Left ventricle myocardium inferior (tissue), 1 donor: ENCODE measurements around the gene IQSEC2. TPM values are rescaled to one million over a fixed set of nuclear protein-coding genes. Genes with fewer than 3 reads are reported as not detected.

Experiments used
- DNase-seq: peaks from one replicate; pipeline ENCODE4 v3.0.0-alpha.2; 2020
- H3K27ac ChIP-seq: fragments of 200-600 bp; replicated peaks from 2 replicates; pipeline ENCODE4 v1.8.0; 2021
- H3K27me3 ChIP-seq: fragments of 200-600 bp; 2 replicates; pipeline ENCODE4 v1.8.0; 2021; ENCODE audit warnings: low read depth
- H3K36me3 ChIP-seq: fragments of 200-600 bp; 2 replicates; pipeline ENCODE4 v1.8.0; 2021
- H3K4me1 ChIP-seq: fragments of 200-600 bp; 2 replicates; pipeline ENCODE4 v1.8.0; 2021
- H3K4me3 ChIP-seq: fragments of 200-600 bp; 2 replicates; pipeline ENCODE4 v1.8.0; 2021; ENCODE audit warnings: mild to moderate bottlenecking, moderate library complexity
- H3K9me3 ChIP-seq: fragments of 200-600 bp; replicated peaks from 2 replicates; pipeline ENCODE4 v1.8.0; 2021
- intact Hi-C: fragments of 100-400 bp; cut with micrococcal nuclease; formaldehyde crosslinking; loops from one replicate; pipeline ENCODE4 v1.11.0; 2022
- total RNA-seq: library from RNA; stranded (reverse); fragmentation: NEBNext Ultra II Directional; extraction: Animal tissue kit (Norgen Biotek cat#: 25700); gene quantifications from one replicate; pipeline ENCODE4 v1.2.1, GENCODE V29; 2021
- TF ChIP-seq, protein P1 (sequence below): fragments of 200-600 bp; IDR thresholded peaks from 2 replicates; pipeline ENCODE4 v1.8.0; 2021; ENCODE audit warnings: antibody characterized with exemption, mild to moderate bottlenecking, borderline replicate concordance
- donor health status: DM: no; HTN: yes; CAD: no; lungs with severe emphysema.

Gene IQSEC2
- total RNA-seq, 1 donor from 2014 or later, result 17.1 TPM

DNA sequence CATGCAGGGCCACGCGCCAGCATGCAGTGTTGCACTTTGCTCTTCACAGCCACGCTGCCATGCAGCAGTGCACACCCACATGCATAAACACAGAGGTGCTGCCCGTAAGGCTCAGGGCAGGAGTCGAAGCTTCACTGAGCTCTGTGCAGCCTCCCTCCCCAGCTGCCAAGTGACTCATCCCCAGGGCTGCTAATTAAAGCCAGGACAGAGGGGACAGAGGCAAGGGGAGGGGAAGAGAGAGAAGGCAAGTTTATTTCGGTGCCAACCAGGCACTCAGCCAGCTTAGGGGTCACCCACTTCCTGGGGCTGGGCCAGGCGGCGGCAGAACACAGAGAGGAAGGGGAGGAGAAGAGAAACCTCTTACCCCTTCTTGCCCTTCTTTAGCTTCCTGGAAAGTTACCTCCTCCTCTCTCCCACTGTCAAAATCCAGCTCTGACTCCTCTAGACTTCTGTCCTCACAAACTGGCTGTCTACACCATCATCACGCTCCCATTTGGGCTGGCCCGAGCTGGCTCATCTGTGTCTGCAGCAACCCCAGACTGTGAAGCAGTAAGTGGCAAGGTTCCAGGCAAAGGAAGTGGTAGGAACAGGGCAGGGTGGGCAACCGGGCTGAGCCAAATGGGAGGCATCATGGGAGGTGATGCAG is 6.2 kb upstream of the IQSEC2 start:
- Histone ChIP-seq H3K4me3 (peak overlapping the region; percentile 42), H3K9me3 (no peaks in the 10 kb centered on the region)
- intact Hi-C loops, result no loop called here

DNA sequence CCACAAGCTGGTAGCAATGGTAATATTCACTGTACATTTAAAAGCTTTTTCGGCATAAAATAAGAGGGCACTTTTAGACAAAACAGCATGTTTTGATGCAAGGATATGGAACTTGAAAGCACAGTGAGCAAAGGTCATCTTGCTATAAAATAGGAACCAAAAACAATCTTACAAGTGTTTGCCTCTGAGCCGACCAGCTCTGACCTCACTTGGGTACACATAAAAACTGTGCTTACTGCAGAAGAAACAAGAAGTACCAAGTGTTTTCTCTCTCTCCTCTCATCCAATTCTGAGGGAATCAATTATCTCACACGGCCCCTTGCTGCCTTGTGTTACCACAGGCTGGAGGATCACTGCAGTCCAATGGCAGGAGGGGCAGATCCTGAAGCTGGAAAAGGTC is 4.8 kb upstream of the IQSEC2 start:
- no peak for DNase-seq
- Histone ChIP-seq H3K27me3 (no peaks in the 10 kb centered on the region), H3K4me1 (peaks cover 65% of the 10 kb centered on the region), H3K36me3 (no peaks in the 10 kb centered on the region), H3K27ac (peak overlapping the region; percentile 84), H3K9me3 (no peaks in the 10 kb centered on the region), H3K4me3 (no peak overlapping the region)
- intact Hi-C loops, result no loop called here
- TF ChIP-seq, protein P1, sequence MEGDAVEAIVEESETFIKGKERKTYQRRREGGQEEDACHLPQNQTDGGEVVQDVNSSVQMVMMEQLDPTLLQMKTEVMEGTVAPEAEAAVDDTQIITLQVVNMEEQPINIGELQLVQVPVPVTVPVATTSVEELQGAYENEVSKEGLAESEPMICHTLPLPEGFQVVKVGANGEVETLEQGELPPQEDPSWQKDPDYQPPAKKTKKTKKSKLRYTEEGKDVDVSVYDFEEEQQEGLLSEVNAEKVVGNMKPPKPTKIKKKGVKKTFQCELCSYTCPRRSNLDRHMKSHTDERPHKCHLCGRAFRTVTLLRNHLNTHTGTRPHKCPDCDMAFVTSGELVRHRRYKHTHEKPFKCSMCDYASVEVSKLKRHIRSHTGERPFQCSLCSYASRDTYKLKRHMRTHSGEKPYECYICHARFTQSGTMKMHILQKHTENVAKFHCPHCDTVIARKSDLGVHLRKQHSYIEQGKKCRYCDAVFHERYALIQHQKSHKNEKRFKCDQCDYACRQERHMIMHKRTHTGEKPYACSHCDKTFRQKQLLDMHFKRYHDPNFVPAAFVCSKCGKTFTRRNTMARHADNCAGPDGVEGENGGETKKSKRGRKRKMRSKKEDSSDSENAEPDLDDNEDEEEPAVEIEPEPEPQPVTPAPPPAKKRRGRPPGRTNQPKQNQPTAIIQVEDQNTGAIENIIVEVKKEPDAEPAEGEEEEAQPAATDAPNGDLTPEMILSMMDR, result no peak

More for the DNA sequence above, 6.2 kb upstream of the IQSEC2 start:
- H3K36me3 ChIP-seq, result no peaks in the 10 kb centered on the region
- H3K4me1 ChIP-seq, result peaks cover 52% of the 10 kb centered on the region
- H3K27me3 ChIP-seq, result no peaks in the 10 kb centered on the region
- TF ChIP-seq, protein P1, result no peak
- peak overlapping the region; percentile 84 for H3K27ac ChIP-seq
- peak; percentile 69 for DNase-seq

DNA sequence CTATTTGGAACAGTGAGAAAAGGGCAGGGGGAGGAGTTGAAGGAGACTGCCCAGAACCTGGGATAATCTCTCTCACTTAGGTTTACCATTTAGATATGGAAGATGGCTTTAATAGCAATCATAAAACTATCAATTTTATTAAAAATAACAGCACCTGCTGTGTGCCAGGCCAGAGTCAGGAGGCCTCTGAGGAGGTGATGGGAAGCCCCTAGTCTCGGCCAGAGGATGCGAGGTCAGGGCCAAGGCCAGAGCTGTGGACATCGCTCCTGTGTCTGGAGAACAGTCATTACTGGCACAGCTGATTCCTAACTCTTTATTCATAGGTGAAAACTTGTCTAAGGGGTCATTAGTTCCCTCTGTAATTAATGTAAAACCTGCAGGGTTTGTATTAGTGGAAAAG is 4.2 kb upstream of the IQSEC2 start:
- Histone ChIP-seq H3K36me3 (no peaks in the 10 kb centered on the region), H3K27ac (no peak overlapping the region), H3K9me3 (no peaks in the 10 kb centered on the region), H3K4me3 (no peak overlapping the region), H3K4me1 (peaks cover 71% of the 10 kb centered on the region), H3K27me3 (no peaks in the 10 kb centered on the region)
- no peak for DNase-seq
- TF ChIP-seq, protein P1, result no peak
- intact Hi-C loops, result no loop called here

DNA sequence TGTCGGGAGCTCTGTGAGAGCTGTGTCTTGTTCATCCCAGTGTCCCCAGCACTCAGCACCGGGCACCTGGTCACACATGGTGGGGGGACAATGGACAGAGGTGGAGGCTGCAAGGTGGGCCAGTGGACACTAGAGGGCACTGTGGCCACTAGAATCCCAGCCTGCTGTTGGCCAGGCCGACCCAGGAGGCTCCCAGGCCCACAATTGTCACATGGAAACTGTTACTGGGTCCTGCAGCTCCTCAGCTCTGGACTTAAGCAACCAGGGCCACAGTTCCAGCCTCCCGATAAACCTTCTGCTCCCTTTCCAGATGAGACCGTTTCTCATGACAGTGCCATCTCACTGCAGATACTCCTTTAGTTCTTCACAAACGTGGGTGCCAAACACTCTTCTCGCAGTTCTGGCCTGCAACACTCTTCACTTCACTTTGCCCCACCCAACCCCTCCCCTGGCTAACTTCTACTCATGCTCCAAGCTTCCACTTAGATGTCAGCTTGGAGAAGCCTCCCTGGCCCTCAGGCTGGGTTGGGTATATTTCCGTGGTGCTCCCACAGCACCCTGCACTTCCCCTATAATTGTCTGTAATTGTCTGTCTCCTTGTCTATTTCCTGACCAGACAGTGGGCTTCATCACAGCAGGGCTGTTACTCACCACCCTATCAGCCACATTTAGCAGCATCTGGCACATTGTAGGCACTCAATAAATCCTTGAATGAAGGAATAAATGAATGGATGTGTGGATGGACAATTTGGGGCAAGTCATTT is 3.5 kb upstream of the IQSEC2 start:
- TF ChIP-seq, protein P1, result peak; percentile 80
- H3K27me3 ChIP-seq, result no peaks in the 10 kb centered on the region
- H3K9me3 ChIP-seq, result no peaks in the 10 kb centered on the region
- no peak overlapping the region for H3K4me3 ChIP-seq
- peak; percentile 56 for DNase-seq
- no peaks in the 10 kb centered on the region for H3K36me3 ChIP-seq
- H3K27ac ChIP-seq, result peak overlapping the region; percentile 27
- intact Hi-C loops, result no loop called here
- peaks cover 72% of the 10 kb centered on the region for H3K4me1 ChIP-seq

DNA sequence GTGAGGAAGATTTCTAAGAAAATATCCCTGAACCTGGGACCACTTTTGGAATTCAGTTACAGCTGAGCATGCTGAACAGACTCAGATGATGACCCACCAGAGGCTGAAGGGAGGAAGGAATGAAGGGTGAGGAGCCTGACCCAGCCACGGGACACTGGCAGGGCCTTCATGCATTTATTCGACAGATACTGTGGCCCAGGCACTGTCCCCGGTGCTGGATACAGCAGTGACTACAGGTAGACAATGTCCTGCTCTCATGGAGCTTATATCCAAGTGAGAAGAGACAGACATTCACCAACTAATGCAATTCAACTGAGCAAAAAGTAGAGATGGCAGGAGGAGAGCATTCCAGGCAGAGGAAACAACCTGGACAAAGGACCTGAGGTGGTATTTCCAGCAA is 2.2 kb upstream of the IQSEC2 start:
- intact Hi-C loops, result no loop called here
- Histone ChIP-seq H3K4me3 (no peak overlapping the region), H3K27me3 (no peaks in the 10 kb centered on the region), H3K36me3 (no peaks in the 10 kb centered on the region), H3K27ac (no peak overlapping the region), H3K4me1 (peaks cover 68% of the 10 kb centered on the region), H3K9me3 (no peaks in the 10 kb centered on the region)
- no peak for DNase-seq
- TF ChIP-seq, protein P1, result no peak
